Esophagus squamous epithelium (tissue), 5 donors: ENCODE results near the gene RAMACL. TPM values are rescaled to one million over a fixed set of nuclear protein-coding genes. Genes with fewer than 3 reads are reported as not detected.

Experiments
- DNase-seq: peaks from one replicate; lab custom pipeline; 2025; lab: John Stamatoyannopoulos, UW
- H3K27ac ChIP-seq, 4 donors: fragments of 200-600 bp; sonication (generic); one replicate each; pipeline ENCODE4 v1.5.1; 2016 to 2019; ENCODE audit warnings: mild to moderate bottlenecking in 1 of 4
- H3K27me3 ChIP-seq, 4 donors: fragments of 200-600 bp; sonication (generic); 1 replicate in 3 of 4; 2 replicates in 1 of 4; pipeline versions ENCODE4 v1.5.1 to v1.6.0; 2017 to 2021; ENCODE audit warnings: antibody characterized with exemption in 1 of 4
- H3K36me3 ChIP-seq, 3 donors: fragments of 200-600 bp; sonication (generic); one replicate each; pipeline ENCODE4 v1.5.1; 2016 to 2019
- H3K4me1 ChIP-seq, 3 donors: fragments of 200-600 bp; sonication (generic); one replicate each; pipeline ENCODE4 v1.5.1; 2017 to 2019
- H3K4me3 ChIP-seq, 4 donors: fragments of 200-600 bp; sonication (generic); 1 replicate in 3 of 4; 2 replicates in 1 of 4; pipeline ENCODE4 v1.5.1; 2016 to 2019; ENCODE audit warnings: mild to moderate bottlenecking in 2 of 4, moderate library complexity in 1 of 4
- H3K9me3 ChIP-seq, 3 donors: fragments of 200-600 bp; sonication (generic); one replicate each; pipeline ENCODE4 v1.5.1; 2016 to 2019
- POLR2A ChIP-seq, 4 donors: fragments of 450-650 bp; IDR thresholded peaks; one replicate each; pipeline ENCODE4 v1.6.1; 2017; ENCODE audit warnings: antibody characterized with exemption in 4 of 4, mild to moderate bottlenecking in 4 of 4, moderate library complexity in 3 of 4
- WGBS, 2 donors: methylation state at CpG; one replicate each; pipeline ENCODE4 v1.1.5; 2018; 5-methylcytosine and 5-hydroxymethylcytosine counted together
- intact Hi-C: fragments of 100-400 bp; cut with DNase I; formaldehyde crosslinking; loops from one replicate; pipeline ENCODE4 v1.15.0; 2022
- total RNA-seq, 4 donors: library from RNA; depleted of rRNA; stranded (reverse); fragments of >200 nt; gene quantifications; one replicate each; pipeline ENCODE4 v1.1.0, GENCODE V29; 2016
- TF ChIP-seq, protein P1 (sequence below), 6 experiments: fragments of 450-650 bp in 4 of 6; fragments of 200-600 bp in 2 of 6; sonication (generic) in 2 of 6; IDR thresholded peaks; one replicate each; pipeline ENCODE4 v1.5.1; 2016 to 2019; ENCODE audit warnings: antibody characterized with exemption in 6 of 6, mild to moderate bottlenecking in 4 of 6, moderate library complexity in 4 of 6
- donor health status: DM: yes; HTN: yes; CAD: no.

The RAMACL gene
- total RNA-seq, 4 donors from 2014 or later, result 0.99 to 2.7 (median 1.3) TPM

- DNase-seq, result no peak
- WGBS, 2 donors, result 89 to 94% methylated on average over 11 to 13 of the region's 15 CpGs
- no peak for TF ChIP-seq POLR2A (IDR thresholded peaks at IDR 0.05)
- TF ChIP-seq, protein P1, sequence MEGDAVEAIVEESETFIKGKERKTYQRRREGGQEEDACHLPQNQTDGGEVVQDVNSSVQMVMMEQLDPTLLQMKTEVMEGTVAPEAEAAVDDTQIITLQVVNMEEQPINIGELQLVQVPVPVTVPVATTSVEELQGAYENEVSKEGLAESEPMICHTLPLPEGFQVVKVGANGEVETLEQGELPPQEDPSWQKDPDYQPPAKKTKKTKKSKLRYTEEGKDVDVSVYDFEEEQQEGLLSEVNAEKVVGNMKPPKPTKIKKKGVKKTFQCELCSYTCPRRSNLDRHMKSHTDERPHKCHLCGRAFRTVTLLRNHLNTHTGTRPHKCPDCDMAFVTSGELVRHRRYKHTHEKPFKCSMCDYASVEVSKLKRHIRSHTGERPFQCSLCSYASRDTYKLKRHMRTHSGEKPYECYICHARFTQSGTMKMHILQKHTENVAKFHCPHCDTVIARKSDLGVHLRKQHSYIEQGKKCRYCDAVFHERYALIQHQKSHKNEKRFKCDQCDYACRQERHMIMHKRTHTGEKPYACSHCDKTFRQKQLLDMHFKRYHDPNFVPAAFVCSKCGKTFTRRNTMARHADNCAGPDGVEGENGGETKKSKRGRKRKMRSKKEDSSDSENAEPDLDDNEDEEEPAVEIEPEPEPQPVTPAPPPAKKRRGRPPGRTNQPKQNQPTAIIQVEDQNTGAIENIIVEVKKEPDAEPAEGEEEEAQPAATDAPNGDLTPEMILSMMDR (IDR thresholded peaks at IDR 0.05), result no peak
- Histone ChIP-seq H3K27ac (no peak overlapping the region), H3K4me3 (no peak overlapping the region), H3K36me3 (peaks cover 0 to 7% (median 0%) of the 10 kb centered on the region in 3 donors), H3K4me1 (peaks cover 0 to 8% (median 0%) of the 10 kb centered on the region in 3 donors), H3K9me3 (peaks cover 0 to 7% (median 0%) of the 10 kb centered on the region in 3 donors), H3K27me3 (no peaks in the 10 kb centered on the region)
- intact Hi-C loops, result no loop called here
These were observed 7.8 kb downstream of the RAMACL start for GRCh38 chr6:166578536-166579236.

DNA sequence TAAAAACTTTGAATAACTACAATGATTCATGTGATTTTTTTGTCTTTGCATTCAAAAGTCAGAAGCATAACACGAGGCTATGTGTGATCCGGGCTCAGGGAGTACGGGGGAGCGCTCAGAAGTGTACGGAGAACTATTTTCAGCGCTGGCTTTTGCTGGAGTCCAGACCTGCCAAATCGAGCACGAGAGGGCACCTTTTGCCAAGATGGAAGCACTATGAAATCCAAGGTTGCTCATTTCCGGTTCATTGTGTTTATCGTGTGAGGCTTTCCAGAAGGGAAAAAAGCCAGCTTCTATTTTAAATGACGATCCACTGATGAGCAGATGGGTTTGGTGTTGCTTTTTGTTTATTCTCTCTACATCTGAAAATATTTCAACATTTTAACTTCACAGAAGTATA is 11.3 kb downstream of the RAMACL start:
- DNase-seq, result no peak
- peaks cover 0 to 7% (median 0%) of the 10 kb centered on the region in 3 donors for H3K9me3 ChIP-seq
- H3K4me3 ChIP-seq, result peak overlapping the region in 1 of 4 donors; percentile 20
- TF ChIP-seq, protein P1 (IDR thresholded peaks at IDR 0.05), result no peak
- no peak for TF ChIP-seq POLR2A (IDR thresholded peaks at IDR 0.05)
- peaks cover 0 to 29% (median 6%) of the 10 kb centered on the region in 3 donors for H3K4me1 ChIP-seq
- intact Hi-C loops, result no loop called here
- H3K36me3 ChIP-seq, result peaks cover 0 to 7% (median 0%) of the 10 kb centered on the region in 3 donors
- peak overlapping the region in 3 of 4 donors; percentile 15 to 71 (median 59) for H3K27ac ChIP-seq
- 64 to 82% methylated on average over 11 of the region's 11 CpGs for WGBS, 2 donors
- H3K27me3 ChIP-seq, result no peaks in the 10 kb centered on the region

GRCh38 chr6:166573511-166574216 is 12.8 kb downstream of the RAMACL start:
- no peak for DNase-seq
- H3K4me3 ChIP-seq, result no peak overlapping the region

DNA sequence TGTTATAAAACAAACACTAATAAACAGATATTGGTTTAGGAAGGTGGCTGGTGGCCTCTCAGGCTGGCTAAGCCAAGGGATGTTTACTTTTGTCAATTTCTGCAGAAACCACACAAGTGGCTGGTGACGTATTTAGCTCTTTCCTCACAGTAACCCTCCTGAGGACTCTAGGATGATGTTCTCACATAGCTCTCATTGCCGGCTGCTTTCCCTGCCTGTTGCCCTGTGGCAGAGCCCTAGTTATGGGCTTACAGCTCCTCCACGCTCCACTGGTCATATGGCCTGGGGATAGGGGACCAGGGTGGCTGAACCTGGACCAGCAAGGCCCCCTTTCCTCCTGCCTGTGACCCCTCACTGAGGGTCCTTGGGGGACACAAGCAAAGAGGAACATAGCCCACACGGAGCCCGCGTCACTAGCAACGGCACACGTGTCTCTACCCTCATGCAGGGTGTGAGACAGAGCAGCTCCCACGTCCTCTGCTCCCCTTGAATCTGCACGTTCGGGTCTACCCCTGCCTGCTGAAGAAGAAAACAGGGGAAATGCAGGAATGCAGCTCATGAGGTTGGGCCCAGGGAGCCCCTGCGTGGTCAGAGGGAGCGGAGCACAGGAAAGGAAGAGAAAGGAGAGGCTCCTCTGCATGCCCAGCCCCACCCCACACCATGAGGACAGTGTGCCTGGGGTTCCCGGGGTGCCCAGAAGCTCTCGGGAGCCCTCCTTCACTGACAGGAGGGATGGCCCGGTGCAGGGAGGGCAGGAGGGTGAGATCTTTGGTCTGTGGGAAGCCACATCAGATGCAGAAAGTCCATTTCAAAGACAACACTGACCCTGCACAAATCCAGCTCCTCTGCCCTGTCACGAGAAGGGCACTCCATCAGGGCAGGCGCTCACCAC is 13.9 kb downstream of the RAMACL start:
- Histone ChIP-seq H3K4me1 (peaks cover 0 to 35% (median 6%) of the 10 kb centered on the region in 3 donors), H3K27me3 (no peaks in the 10 kb centered on the region), H3K4me3 (no peak overlapping the region), H3K9me3 (peaks cover 0 to 7% (median 0%) of the 10 kb centered on the region in 3 donors), H3K27ac (peak overlapping the region in 2 of 4 donors; percentile 25 to 45), H3K36me3 (peaks cover 0 to 4% (median 0%) of the 10 kb centered on the region in 3 donors)
- TF ChIP-seq POLR2A (IDR thresholded peaks at IDR 0.05), result no peak
- TF ChIP-seq, protein P1 (IDR thresholded peaks at IDR 0.05), result no peak
- intact Hi-C loops, result no loop called here
- DNase-seq, result no peak
- 73 to 76% methylated on average over 8 to 9 of the region's 18 CpGs for WGBS, 2 donors

More at GRCh38 chr6:166573511-166574216, 12.8 kb downstream of the RAMACL start:
- TF ChIP-seq, protein P1 (IDR thresholded peaks at IDR 0.05), result no peak
- no peak for TF ChIP-seq POLR2A (IDR thresholded peaks at IDR 0.05)
- 78 to 92% methylated on average over 15 to 18 of the region's 18 CpGs for WGBS, 2 donors
- Histone ChIP-seq H3K27ac (no peak overlapping the region), H3K9me3 (peaks cover 0 to 7% (median 0%) of the 10 kb centered on the region in 3 donors), H3K36me3 (peaks cover 0 to 5% (median 0%) of the 10 kb centered on the region in 3 donors), H3K4me1 (peaks cover 0 to 29% (median 6%) of the 10 kb centered on the region in 3 donors), H3K27me3 (no peaks in the 10 kb centered on the region)
- intact Hi-C loops, result no loop called here
